ENCODE results near the gene RNF141.

The RNF141 gene

DNA sequence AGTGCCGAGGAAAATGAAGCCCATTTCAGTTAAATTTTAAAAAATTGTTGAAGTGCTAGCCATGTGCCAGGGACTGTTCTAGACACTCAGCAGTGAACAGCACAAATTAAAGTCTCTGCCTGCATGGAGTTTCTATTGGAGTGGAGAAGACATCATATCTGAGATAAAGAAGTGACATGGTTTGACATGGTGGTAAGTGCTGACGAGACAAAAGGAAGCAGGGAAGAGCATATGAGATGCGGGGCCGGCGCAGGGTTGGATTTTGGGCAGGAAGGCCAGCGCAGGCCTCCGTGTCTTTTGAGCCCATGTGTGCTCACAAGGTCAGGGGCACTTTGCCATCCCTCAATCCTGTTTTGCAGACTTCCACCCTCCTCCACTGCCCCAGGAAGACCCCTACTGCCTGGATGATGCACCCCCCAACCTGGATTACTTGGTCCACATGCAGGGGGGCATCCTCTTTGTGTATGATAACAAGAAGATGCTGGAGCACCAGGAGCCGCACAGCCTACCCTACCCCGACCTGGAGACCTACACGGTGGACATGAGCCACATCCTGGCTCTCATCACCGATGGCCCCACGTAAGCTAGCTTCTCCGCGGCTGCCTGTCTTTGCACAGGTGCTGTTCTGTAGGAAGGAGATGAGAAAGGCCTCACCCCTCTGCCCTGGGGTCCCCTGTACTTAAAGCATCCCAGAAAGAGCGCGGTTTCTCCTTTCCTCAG, 56.4 kb downstream of the RNF141 start:
- in situ Hi-C loops (cut with HindIII; ENCODE audit: low sequenced_read_pairs) = no loop called here

DNA sequence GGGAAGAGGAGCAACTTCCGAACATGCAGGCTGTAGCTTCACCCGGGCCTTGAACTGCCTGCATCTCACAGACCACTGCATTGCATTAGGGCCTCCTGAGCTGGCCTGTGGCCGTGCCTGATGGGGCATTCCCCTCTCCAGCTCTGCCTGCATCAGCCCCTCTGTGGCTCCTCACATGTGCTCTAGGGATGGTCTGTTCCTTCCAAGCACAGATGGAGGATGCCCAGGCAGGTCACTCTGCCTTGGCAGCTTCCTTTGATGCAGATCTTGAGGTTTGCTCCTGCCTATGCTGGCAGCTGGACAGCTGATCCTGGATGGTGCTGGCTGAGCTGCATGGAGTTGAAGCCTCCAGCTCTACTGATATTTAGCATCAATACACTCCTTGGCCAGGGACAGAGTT, 57.4 kb downstream of the RNF141 start:
- in situ Hi-C loops (cut with HindIII; ENCODE audit: low sequenced_read_pairs) = no loop called here

DNA sequence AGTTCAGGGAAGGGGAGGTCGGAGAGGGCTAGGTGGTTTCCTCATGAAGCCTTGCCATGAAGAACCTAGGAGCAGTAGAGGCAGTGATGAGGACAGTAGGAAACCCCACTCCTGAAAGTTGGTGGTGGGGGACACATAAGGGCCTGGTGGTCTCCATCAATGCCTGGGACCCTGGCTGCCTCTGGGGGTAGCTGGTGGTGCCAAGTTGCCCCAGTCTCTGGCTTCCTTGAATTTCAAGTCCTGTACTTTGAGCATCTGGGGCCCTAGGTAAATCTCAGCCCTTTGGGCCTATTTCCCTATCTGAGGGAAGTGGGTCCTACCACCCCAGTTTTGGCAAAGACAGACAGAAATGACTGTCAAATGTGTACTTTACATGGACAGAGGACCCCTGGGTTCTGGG, 57.8 kb downstream of the RNF141 start:
- in situ Hi-C loops (cut with HindIII; ENCODE audit: low sequenced_read_pairs) = no loop called here

DNA sequence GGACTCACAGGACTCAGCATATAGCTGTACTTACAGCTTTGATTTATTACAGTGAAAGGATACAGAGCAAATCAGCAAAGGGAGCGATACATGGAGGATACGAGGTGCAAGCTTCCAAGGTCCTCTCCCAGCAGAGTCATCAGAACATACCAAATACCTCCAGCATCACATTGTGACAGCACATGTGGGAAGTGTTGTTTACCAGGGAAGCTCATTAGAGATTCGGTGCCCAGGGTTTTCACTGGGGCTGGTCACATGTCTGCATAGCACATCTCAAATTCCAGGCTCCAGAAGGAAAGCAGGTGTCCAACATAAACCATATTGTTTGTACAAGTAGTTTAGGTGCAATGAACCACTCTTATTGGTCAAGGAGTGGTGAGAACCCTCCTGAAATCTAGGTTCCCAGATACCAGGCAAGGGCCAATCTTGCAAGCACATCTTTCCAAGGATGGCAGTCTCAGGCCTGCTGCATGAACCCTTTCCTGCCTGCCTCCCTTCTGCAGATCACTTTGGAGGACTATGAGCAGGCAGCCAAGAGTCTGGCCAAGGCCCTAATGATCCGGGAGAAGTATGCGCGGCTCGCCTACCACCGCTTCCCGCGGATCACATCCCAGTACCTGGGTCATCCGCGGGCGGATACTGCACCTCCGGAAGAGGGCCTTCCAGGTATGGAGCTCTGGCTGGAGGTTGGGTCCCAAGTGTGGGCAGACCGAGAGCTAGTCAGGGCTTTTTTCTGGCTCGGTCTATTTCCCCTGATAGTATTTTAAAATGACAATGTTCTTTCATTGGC, 59.2 kb downstream of the RNF141 start:
- in situ Hi-C loops (cut with HindIII; ENCODE audit: low sequenced_read_pairs) = no loop called here

DNA sequence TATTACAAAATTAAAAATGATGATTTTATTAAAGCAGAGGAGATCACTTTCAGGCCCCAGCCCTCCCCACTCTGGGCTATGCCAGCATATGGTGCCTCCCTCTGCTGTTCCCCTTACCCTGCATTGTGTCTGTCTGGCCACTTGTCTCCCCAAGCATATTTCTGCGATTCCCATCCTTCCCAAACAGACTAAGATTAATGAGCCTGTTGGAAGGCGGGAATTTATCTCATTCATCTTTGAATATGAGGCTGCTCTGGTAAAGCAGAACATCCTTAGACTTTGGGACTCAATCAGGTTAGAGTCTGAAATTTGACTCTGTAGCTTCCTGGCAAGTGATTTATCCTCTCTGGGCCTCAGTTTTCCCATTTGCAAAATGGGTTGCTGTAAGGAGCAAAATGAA, 60.2 kb downstream of the RNF141 start:
- in situ Hi-C loops (cut with HindIII; ENCODE audit: low sequenced_read_pairs) = no loop called here

DNA sequence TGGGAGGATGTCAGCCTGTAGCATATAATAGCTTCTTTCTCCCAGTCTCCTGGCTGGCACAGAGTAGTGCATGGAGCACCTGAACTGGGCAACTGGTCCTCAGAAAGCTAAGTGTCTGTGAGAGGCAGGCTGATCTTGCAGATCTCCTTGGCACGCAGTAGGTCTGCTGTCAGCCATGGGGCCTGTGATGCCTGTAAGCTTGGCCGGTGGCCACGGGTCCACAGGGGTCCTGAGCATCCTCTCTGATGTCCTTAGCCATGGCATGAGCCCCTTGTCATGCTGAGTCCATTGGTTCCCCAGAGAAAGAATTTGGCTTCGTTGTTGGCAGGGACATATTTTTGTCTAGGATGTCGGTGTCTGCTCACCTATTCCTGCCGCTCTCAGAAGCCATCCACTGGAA, 61.0 kb downstream of the RNF141 start:
- in situ Hi-C loops (cut with HindIII; ENCODE audit: low sequenced_read_pairs) = no loop called here

DNA sequence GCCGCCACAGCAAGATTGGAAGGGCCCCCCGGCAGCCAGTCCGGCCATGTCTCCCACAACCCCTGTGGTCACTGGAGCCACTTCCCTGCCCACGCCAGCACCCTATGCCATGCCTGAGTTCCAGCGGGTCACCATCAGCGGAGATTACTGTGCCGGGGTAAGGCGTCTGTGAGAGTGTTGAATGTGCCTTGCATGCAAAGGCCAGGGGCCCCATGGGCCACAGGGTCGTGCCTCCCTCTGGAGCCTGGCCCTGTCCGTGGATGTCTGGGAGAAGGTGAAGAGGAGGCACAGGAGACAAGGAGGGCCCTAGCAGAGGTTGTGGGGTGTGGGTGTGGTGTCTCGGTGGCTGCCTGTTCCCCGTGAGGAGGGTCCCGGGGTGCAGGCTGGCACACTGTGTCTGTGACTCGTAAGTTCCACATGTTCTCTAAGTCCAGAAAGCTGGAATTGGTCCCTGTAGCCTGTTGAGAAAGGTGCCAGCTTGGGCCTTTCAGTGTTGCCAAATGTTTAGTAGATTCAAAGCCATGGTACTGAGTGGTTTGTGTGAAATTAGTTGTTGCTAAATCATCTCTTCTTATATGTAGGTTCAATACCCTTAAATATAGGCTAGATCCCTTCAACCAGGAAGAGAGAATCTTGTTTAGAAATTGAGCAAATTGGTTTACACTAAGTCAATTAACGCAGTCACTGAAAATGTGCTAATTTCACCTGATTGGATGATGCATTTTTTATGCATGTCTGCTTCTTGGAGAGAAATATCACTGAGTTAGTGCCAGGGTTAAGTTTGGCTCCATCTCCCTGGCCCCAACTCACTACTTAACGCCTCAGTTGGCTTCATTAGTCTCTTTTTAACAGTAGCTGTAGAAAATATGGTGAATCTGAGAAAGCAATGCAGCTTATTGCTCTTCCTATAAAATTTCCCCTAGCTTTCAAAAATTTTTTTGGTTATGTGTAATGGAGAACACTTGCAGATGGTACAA, 62.1 kb downstream of the RNF141 start:
- in situ Hi-C loops (cut with HindIII; ENCODE audit: low sequenced_read_pairs) = no loop called here

DNA sequence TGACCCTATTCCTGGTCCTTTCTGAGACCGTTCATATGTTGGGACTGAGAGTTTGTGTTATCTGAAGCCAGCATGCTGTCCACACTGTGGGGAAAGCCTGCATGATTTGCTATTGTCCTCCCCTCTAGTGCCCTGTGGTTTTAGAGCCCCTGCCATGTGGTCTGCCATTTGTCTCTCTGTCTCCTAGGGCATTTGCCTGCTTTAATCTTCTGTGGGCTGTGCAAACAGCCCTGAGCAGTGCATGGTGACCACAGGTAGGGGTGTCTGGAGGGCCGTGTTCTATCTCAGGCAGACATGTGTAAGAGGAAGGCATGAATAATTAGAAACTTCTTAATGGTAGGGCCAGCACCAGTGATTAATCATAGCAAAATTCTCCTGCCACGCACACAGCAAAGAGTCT, 62.9 kb downstream of the RNF141 start:
- in situ Hi-C loops (cut with HindIII; ENCODE audit: low sequenced_read_pairs) = no loop called here

DNA sequence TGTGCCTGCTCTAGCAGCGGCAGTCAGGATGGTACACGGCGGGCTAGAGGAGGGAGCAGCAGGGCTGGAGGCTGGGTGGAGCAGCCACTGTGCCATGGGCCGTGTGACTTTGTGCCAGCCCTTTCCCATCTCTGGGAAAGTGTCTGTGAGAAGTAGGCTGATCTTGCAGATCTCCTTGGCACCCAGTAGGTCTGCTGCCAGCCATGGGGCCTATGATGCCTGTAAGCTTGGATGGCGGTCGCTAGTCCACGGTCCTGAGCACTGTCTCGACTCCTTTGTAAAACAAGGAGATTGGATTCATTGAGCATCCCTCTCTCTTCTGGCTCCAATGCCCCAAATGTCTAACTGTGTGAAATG, 63.3 kb downstream of the RNF141 start:
- in situ Hi-C loops (cut with HindIII; ENCODE audit: low sequenced_read_pairs) = no loop called here

DNA sequence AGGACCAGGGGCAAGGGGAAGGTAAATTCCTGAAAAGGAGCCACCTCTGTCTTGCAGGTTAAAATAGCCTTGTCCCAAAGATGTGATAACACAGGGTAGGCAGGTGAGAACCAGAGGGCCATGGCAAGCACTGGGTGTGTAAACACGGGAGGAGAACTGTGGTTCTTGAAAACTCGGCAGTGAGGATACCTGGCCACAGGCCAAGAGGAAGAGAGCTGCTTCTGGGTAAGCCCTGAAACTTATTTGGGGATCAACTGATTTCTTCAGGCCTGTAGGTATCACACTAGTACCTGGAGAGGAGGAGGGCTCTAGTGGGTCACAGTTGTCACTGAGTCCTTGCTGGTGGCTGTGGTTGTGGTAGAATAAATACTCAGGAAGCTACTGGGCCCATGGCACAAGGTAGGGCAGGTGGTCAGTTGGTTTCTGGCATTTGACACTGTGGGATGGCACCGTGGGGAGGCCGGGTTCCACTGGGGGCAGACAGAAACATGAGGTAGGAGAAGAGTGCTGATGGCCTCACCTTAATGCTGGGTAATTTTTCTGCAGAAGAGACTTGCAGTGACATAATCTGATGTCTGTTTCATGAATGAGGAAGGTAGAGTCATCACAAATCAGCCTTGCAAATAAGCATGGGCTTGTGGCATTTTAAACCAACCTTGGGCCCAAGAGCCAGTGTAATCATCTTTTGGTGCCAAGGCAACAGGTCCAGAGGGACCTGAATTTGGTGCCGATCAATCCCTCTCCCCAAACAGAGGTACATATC, 63.9 kb downstream of the RNF141 start:
- in situ Hi-C loops (cut with HindIII; ENCODE audit: low sequenced_read_pairs) = no loop called here

DNA sequence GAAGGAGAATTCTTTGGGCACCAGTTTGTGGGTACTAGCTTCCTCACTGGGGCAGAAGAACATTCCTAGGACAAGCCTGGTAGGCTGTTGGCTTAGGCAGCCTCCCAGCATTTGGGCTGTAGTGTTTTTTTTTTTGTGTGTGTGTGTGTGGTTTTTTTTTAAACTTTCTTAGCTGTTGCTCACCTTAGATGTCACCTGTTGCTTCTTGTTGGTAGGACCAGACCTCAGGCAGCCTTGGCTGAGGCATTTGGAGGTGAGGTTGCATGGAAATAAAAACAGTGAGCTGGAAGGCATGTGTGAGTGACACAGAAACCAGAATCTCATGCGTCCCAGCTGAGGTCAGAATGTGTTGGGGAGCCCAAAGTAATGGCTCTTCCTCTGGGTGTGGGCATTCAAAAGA, 64.6 kb downstream of the RNF141 start:
- in situ Hi-C loops (cut with HindIII; ENCODE audit: low sequenced_read_pairs) = no loop called here

DNA sequence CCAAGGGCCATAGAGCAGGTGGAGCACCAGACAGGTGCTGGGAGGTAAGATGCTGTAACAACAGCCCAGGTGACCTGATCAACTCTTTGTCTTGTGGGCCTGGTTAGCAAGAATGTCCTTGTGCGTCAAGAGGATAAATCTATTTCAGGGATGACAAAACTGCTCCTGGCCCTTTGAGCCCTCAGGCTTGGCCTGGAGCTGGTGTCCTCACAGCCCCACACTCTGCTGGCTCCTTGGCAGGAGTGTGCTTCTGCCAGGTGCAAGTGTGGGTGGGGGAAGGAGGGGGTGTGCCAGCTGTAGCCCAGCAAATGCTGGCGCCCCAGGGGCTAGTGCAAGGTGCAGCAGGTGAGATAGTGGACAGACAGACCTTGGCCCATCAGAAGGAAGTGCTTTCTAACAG, 66.4 kb downstream of the RNF141 start:
- in situ Hi-C loops (cut with HindIII; ENCODE audit: low sequenced_read_pairs) = no loop called here

DNA sequence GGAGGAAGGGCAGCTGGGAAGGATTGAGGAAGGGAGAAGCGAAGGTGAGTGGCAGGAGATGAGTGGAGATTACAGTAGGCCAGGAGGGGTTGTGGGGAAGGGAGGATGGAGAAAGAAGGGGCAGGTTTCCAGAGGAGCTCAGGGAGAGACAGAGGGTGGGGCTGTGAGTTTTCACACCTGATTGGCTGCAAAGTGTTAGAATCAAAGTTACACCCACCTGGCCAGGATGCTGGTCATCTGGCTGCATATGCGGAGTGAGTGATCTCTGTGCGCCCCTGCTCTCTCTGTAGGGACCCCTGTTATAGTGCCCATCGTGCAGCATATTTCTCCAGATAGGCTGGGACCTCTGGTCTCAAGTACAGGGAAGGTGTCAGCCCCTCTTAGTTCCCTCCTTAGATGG, 67.6 kb downstream of the RNF141 start:
- in situ Hi-C loops (cut with HindIII; ENCODE audit: low sequenced_read_pairs) = no loop called here

DNA sequence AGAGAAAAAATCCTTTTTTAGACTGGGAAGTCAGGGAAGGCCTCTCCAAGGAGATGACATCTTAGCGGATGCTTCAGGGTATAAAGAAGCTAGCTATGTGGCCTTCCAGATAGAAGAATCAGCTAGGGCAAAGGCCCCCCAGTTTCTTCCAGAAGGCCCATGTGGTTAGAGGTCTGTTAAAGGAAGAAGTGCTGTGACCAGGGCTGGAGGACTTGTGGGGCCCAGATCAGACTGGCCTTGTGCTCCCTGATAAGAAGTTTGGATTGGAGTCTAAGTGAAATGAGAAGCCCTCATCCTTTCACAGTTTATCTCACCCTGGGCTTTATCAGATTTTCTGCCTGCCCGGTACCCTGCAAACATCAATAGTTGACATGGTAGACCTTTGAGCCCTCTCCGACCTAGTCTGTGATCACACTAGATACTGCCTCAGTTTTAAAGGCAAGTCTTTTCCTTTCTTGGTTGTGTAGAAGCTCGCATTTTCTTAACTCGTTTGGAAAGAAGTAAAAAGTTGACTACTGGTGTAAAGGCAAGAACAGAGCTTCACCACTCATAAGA, 78.2 kb downstream of the RNF141 start:
- in situ Hi-C loops (cut with HindIII; ENCODE audit: low sequenced_read_pairs) = no loop called here
